Endodermal cell (in vitro differentiated cells): ENCODE data around the gene RSRC1. TPM values are rescaled to one million over a fixed set of nuclear protein-coding genes. Genes with fewer than 3 reads are reported as not detected.
"Not testable (repeated sequence)": the region's sequence is repeated elsewhere in the genome, so short reads cannot be mapped to it uniquely, and the experiment has no call there.

Experiments
- DNase-seq: peaks from one replicate; pipeline ENCODE4 v3.0.0-alpha.2; 2017
- H3K27ac ChIP-seq: 2 replicates; pipeline ENCODE4 v1.5.1; 2013; ENCODE audit warnings: mild to moderate bottlenecking, low read depth, low read length, moderate library complexity
- H3K27me3 ChIP-seq: 2 replicates; pipeline ENCODE4 v1.6.1; 2013; ENCODE audit warnings: mild to moderate bottlenecking, low read length, moderate library complexity; ENCODE audit not compliant: insufficient read depth, control insufficient read depth, poor library complexity, severe bottlenecking
- H3K36me3 ChIP-seq: 2 replicates; pipeline ENCODE4 v1.7.0; 2013; ENCODE audit warnings: mild to moderate bottlenecking, low read length, moderate library complexity; ENCODE audit not compliant: control insufficient read depth, insufficient read depth
- H3K4me1 ChIP-seq: one replicate; pipeline ENCODE4 v1.7.0; 2013; ENCODE audit warnings: low read length; ENCODE audit not compliant: control insufficient read depth, insufficient read depth
- H3K4me3 ChIP-seq: 2 replicates; pipeline ENCODE4 v1.5.1; 2013; ENCODE audit warnings: mild to moderate bottlenecking, low read length, moderate library complexity
- H3K9ac ChIP-seq: 2 replicates; pipeline ENCODE4 v1.6.1; 2013; ENCODE audit warnings: mild to moderate bottlenecking, low read length, moderate library complexity; ENCODE audit not compliant: poor library complexity, severe bottlenecking; ENCODE audit errors: extremely low read depth
- H3K9me3 ChIP-seq: 2 replicates; pipeline ENCODE4 v1.6.1; 2013; ENCODE audit warnings: mild to moderate bottlenecking, low read length, moderate library complexity; ENCODE audit not compliant: control insufficient read depth
- H3K27ac Mint-ChIP-seq: 2 replicates; pipeline ENCODE4 v1.8.0; 2020; ENCODE audit warnings: mixed read lengths
- H3K27me3 Mint-ChIP-seq: 2 replicates; pipeline ENCODE4 v1.8.0; 2021; ENCODE audit warnings: mild to moderate bottlenecking, mixed read lengths; ENCODE audit not compliant: insufficient read depth
- H3K36me3 Mint-ChIP-seq: 2 replicates; pipeline ENCODE4 v1.8.0; 2020; ENCODE audit warnings: low read depth, mixed read lengths
- H3K4me1 Mint-ChIP-seq: 2 replicates; pipeline ENCODE4 v1.8.0; 2020; ENCODE audit warnings: mixed read lengths
- H3K4me3 Mint-ChIP-seq: 2 replicates; pipeline ENCODE4 v1.8.0; 2020; ENCODE audit warnings: mild to moderate bottlenecking, moderate library complexity, mixed read lengths
- H3K9me3 Mint-ChIP-seq: 2 replicates; pipeline ENCODE4 v1.8.0; 2020; ENCODE audit warnings: mild to moderate bottlenecking, mixed read lengths
- CTCF ChIP-seq: fragments of 200-600 bp; sonication (generic); conservative IDR thresholded peaks from 2 replicates; pipeline ENCODE4 v1.5.0; 2021; ENCODE audit warnings: antibody characterized with exemption, mild to moderate bottlenecking
- WGBS, 2 experiments: methylation state at CpG; one replicate each; pipeline versions ENCODE4 v1.1.5 to v1.1.7; 2013; ENCODE audit warnings: missing lambda C conversion rate in 2 of 2, mixed read lengths in 1 of 2; ENCODE audit not compliant: insufficient coverage in 1 of 2, insufficient read length in 1 of 2; 5-methylcytosine and 5-hydroxymethylcytosine counted together
- total RNA-seq, 2 donors: library from RNA; stranded (reverse); fragmentation: NEBNext Ultra II Directional in 1 of 2; extraction: Animal tissue kit (Norgen Biotek cat#: 25700) in 1 of 2; gene quantifications; 2 replicates in 1 of 2; 3 replicates in 1 of 2; pipeline ENCODE4 v1.2.1, GENCODE V29; 2021

Gene RSRC1
- total RNA-seq, 2 donors from 2014 or later: 45.3 to 52.1 TPM

- H3K27me3 Mint-ChIP-seq: no peaks in the 10 kb centered on the region
- peaks cover 7% of the 10 kb centered on the region for H3K9me3 ChIP-seq
- peaks cover 3% of the 10 kb centered on the region for H3K9me3 Mint-ChIP-seq
- no peaks in the 10 kb centered on the region for H3K27me3 ChIP-seq
- 89 to 100% methylated on average over 1 to 4 of the region's 4 CpGs for WGBS, 2 experiments
- no peak for TF ChIP-seq CTCF
- DNase-seq: no peak
- H3K4me3 ChIP-seq: no peak overlapping the region
- H3K36me3 Mint-ChIP-seq: peaks cover 19% of the 10 kb centered on the region
- H3K36me3 ChIP-seq: no peaks in the 10 kb centered on the region
- H3K4me1 ChIP-seq: no peaks in the 10 kb centered on the region
- H3K27ac Mint-ChIP-seq: no peak overlapping the region
- H3K4me1 Mint-ChIP-seq: peaks cover 3% of the 10 kb centered on the region
- H3K4me3 Mint-ChIP-seq: no peak overlapping the region
- H3K27ac ChIP-seq: no peak overlapping the region
- no peak overlapping the region for H3K9ac ChIP-seq
These were observed 438.8 kb downstream of the RSRC1 start for GRCh38 chr3:158548691-158549090.

- peaks cover 13% of the 10 kb centered on the region for H3K36me3 Mint-ChIP-seq
- H3K4me3 ChIP-seq, DNase-seq, H3K4me3 Mint-ChIP-seq, H3K4me1 ChIP-seq, H3K27me3 ChIP-seq, H3K9me3 Mint-ChIP-seq, H3K27ac ChIP-seq, H3K9me3 ChIP-seq, H3K9ac ChIP-seq, H3K27ac Mint-ChIP-seq, H3K36me3 ChIP-seq, H3K4me1 Mint-ChIP-seq, H3K27me3 Mint-ChIP-seq: not testable (repeated sequence)
- WGBS, 2 experiments: 88 to 91% methylated on average over 6 to 9 of the region's 9 CpGs
These were observed 440.0 kb downstream of the RSRC1 start for GRCh38 chr3:158549938-158550337.

GRCh38 chr3:158552124-158552523 lies 442.2 kb downstream of the RSRC1 start:
- no peaks in the 10 kb centered on the region for H3K36me3 ChIP-seq
- Mint-ChIP-seq H3K4me1 (peaks cover 3% of the 10 kb centered on the region), H3K27me3 (no peaks in the 10 kb centered on the region), H3K27ac (no peak overlapping the region), H3K4me3 (no peak overlapping the region), H3K36me3 (peaks cover 9% of the 10 kb centered on the region), H3K9me3 (peaks cover 10% of the 10 kb centered on the region)
- H3K27me3 ChIP-seq: no peaks in the 10 kb centered on the region
- WGBS, 2 experiments: 100% methylated on average over 2 of the region's 2 CpGs
- no peak for DNase-seq
- no peak overlapping the region for H3K27ac ChIP-seq
- H3K4me1 ChIP-seq: no peaks in the 10 kb centered on the region
- H3K4me3 ChIP-seq: no peak overlapping the region
- no peak overlapping the region for H3K9ac ChIP-seq
- peaks cover 7% of the 10 kb centered on the region for H3K9me3 ChIP-seq
- no peak for TF ChIP-seq CTCF

- no peak overlapping the region for H3K27ac Mint-ChIP-seq
- no peaks in the 10 kb centered on the region for H3K27me3 ChIP-seq
These were observed 449.6 kb downstream of the RSRC1 start for GRCh38 chr3:158559504-158559903.

More at GRCh38 chr3:158559504-158559903, 449.6 kb downstream of the RSRC1 start:
- no peaks in the 10 kb centered on the region for H3K27me3 Mint-ChIP-seq
- no peaks in the 10 kb centered on the region for H3K9me3 ChIP-seq
- no peaks in the 10 kb centered on the region for H3K36me3 Mint-ChIP-seq
- WGBS, 2 experiments: 90 to 100% methylated on average over 1 to 4 of the region's 4 CpGs
- no peak for DNase-seq
- H3K4me1 ChIP-seq: no peaks in the 10 kb centered on the region
- H3K4me1 Mint-ChIP-seq: no peaks in the 10 kb centered on the region
- H3K27ac ChIP-seq: no peak overlapping the region
- H3K9me3 Mint-ChIP-seq: peaks cover 10% of the 10 kb centered on the region
- no peak for TF ChIP-seq CTCF
- H3K36me3 ChIP-seq: no peaks in the 10 kb centered on the region
- no peak overlapping the region for H3K4me3 Mint-ChIP-seq
- H3K9ac ChIP-seq: no peak overlapping the region
- H3K4me3 ChIP-seq: no peak overlapping the region
